ENCODE data around the gene EXOC7. TPM values are rescaled to one million over a fixed set of nuclear protein-coding genes. Genes with fewer than 3 reads are reported as not detected.

Gene EXOC7
- total RNA-seq, 1 experiment from 2014 or later = 72.1 TPM

DNA sequence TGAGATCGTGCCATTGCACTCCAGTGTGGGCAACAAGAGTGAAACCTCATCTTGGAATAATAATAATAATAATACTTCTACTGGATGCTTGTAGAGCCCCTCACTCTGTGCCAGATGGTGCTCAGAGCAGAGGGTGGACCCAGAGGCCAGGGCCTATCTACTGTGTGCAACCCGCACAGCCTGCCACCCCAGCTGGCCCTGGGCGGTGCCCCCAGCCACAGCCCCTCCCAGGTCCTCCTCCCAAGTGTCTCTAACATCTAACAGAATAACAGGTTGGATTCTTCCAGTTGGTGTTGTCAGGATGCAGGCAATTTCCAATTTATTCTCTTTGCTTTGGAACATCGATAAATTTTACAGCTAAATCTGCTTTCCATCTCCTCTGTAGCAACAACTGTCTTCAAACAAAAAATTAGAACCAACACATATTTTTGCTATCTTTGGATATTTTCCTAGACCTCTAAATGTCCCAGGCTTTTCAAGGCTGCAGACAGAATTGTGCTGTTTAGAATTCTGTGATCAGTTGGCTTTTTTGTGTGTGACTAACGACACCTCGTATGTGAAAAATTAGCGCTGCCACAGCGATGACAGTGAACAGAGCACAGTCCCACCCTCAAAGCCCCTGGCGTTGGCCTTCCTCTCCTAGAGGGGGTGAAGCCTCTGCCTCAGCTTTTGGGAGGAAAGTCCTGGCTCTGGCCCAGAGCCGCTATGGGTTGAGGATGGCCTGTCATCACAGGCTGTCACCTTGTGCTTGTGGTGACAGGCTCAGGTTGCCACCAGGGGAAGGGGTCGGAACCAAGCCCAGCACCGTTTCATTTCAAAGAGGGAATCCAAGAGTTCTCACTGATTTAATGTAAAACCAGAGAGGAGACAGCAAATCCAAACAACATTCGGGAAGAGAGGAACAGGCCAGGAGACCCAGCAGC, 68.9 kb downstream of the EXOC7 start:
- in situ Hi-C loops (cut with HindIII; ENCODE audit: low pct_unique_long_range_greater_than_20kb, low sequenced_read_pairs) = no loop called here
- DNase-seq (ENCODE audit: low read depth) = no peak

GRCh38 chr17:76033139-76033538, 70.4 kb downstream of the EXOC7 start:
- in situ Hi-C loops (cut with HindIII; ENCODE audit: low pct_unique_long_range_greater_than_20kb, low sequenced_read_pairs) = no loop called here
- no peak for DNase-seq (ENCODE audit: low read depth)

- in situ Hi-C loops (cut with HindIII; ENCODE audit: low pct_unique_long_range_greater_than_20kb, low sequenced_read_pairs) = no loop called here
- DNase-seq (ENCODE audit: low read depth) = no peak
Measured at GRCh38 chr17:76032780-76033108, 70.8 kb downstream of the EXOC7 start.

GRCh38 chr17:76032073-76032779, 71.4 kb downstream of the EXOC7 start:
- no peak for DNase-seq (ENCODE audit: low read depth)
- in situ Hi-C loops (cut with HindIII; ENCODE audit: low pct_unique_long_range_greater_than_20kb, low sequenced_read_pairs) = no loop called here

Other genes with a start within 250 kb of the EXOC7 start
- 16.9 and 25.7 TPM in 2 replicates for gene WBP2, start 248.5 kb downstream of the EXOC7 start, total RNA-seq (2014; rRNA removed; shearing (Covaris generic); ENCODE audit: low replicate concordance)
- gene TRIM47, start 225.2 kb downstream of the EXOC7 start, total RNA-seq (2014; rRNA removed; shearing (Covaris generic); ENCODE audit: low replicate concordance) = 73.4 and 102 TPM in 2 replicates
- 30.9 and 44.3 TPM in 2 replicates for gene TRIM65, start 206.8 kb downstream of the EXOC7 start, total RNA-seq (2014; rRNA removed; shearing (Covaris generic); ENCODE audit: low replicate concordance)
- gene MRPL38, start 198.9 kb downstream of the EXOC7 start, total RNA-seq (2014; rRNA removed; shearing (Covaris generic); ENCODE audit: low replicate concordance) = 103 and 124 TPM in 2 replicates
- gene FBF1, start 162.7 kb downstream of the EXOC7 start, total RNA-seq (2014; rRNA removed; shearing (Covaris generic); ENCODE audit: low replicate concordance) = 14.2 and 19.6 TPM in 2 replicates
- 15.6 and 20.9 TPM in 2 replicates for gene ACOX1, start 124.6 kb downstream of the EXOC7 start, total RNA-seq (2014; rRNA removed; shearing (Covaris generic); ENCODE audit: low replicate concordance)
- 23.1 and 46.5 TPM in 2 replicates for gene TEN1, start 124.5 kb downstream of the EXOC7 start, total RNA-seq (2014; rRNA removed; shearing (Covaris generic); ENCODE audit: low replicate concordance)
- gene CDK3, start 102.9 kb downstream of the EXOC7 start, total RNA-seq (2014; rRNA removed; shearing (Covaris generic); ENCODE audit: low replicate concordance) = 5.3 and 12.0 TPM in 2 replicates
- gene EVPL, start 76.5 kb downstream of the EXOC7 start, total RNA-seq (2014; rRNA removed; shearing (Covaris generic); ENCODE audit: low replicate concordance) = 48.6 and 51.7 TPM in 2 replicates
- 58.2 and 60.8 TPM in 2 replicates for gene SRP68, start 31.3 kb downstream of the EXOC7 start, total RNA-seq (2014; rRNA removed; shearing (Covaris generic); ENCODE audit: low replicate concordance)
- gene GALR2, start 29.0 kb downstream of the EXOC7 start, total RNA-seq (2014; rRNA removed; shearing (Covaris generic); ENCODE audit: low replicate concordance) = not detected in 2 replicates
- not detected in 2 replicates for gene ZACN, start 24.6 kb downstream of the EXOC7 start, total RNA-seq (2014; rRNA removed; shearing (Covaris generic); ENCODE audit: low replicate concordance)
- gene FOXJ1, start 37.5 kb upstream of the EXOC7 start, total RNA-seq (2014; rRNA removed; shearing (Covaris generic); ENCODE audit: low replicate concordance) = 1.7 TPM in 1 of 2 replicates, not detected in the other
- 12.9 and 18.2 TPM in 2 replicates for gene RNF157, start 136.7 kb upstream of the EXOC7 start, total RNA-seq (2014; rRNA removed; shearing (Covaris generic); ENCODE audit: low replicate concordance)
- 4.8 and 6.5 TPM in 2 replicates for gene UBALD2, start 161.6 kb upstream of the EXOC7 start, total RNA-seq (2014; rRNA removed; shearing (Covaris generic); ENCODE audit: low replicate concordance)
- gene QRICH2, start 204.5 kb upstream of the EXOC7 start, total RNA-seq (2014; rRNA removed; shearing (Covaris generic); ENCODE audit: low replicate concordance) = 1.4 and 3.6 TPM in 2 replicates

All from Caki2 (cell line).